Activated T-helper 1 cell treated with anti-CD3 and anti-CD28 coated beads, Interleukin-12 subunit alpha, Interleukin-12 subunit beta, Interleukin-2, Interleukin-4 antibody, amounts not matched to agents 30 ng/mL and 10 ng/mL and 1 ng/mL, durations not matched to agents 14 hours and 24 hours and 36 hours (primary cell): ENCODE results near the gene COX7C. TPM values are rescaled to one million over a fixed set of nuclear protein-coding genes. Genes with fewer than 3 reads are reported as not detected.
"Not testable (repeated sequence)": the region's sequence is repeated elsewhere in the genome, so short reads cannot be mapped to it uniquely, and the experiment has no call there.

ENCODE experiments used
- DNase-seq: peaks from one replicate; pipeline ENCODE4 v3.0.0; 2021; ENCODE audit warnings: low spot score
- H3K27ac Mint-ChIP-seq: one replicate; pipeline ENCODE4 v1.8.0; 2021; ENCODE audit warnings: mild to moderate bottlenecking, mixed read lengths
- H3K27me3 Mint-ChIP-seq: one replicate; pipeline ENCODE4 v1.8.0; 2022; ENCODE audit warnings: mild to moderate bottlenecking, moderate library complexity, mixed read lengths; ENCODE audit not compliant: insufficient read depth
- H3K36me3 Mint-ChIP-seq: one replicate; pipeline ENCODE4 v1.8.0; 2021; ENCODE audit warnings: low read depth, mixed read lengths
- H3K4me1 Mint-ChIP-seq: one replicate; pipeline ENCODE4 v1.8.0; 2021; ENCODE audit warnings: low read depth, mixed read lengths
- H3K4me3 Mint-ChIP-seq: one replicate; pipeline ENCODE4 v1.8.0; 2021; ENCODE audit warnings: mild to moderate bottlenecking, moderate library complexity, mixed read lengths
- H3K9me3 Mint-ChIP-seq: one replicate; pipeline ENCODE4 v1.8.0; 2021; ENCODE audit warnings: mixed read lengths
- intact Hi-C: fragments of 100-400 bp; cut with micrococcal nuclease; formaldehyde crosslinking; loops from one replicate; pipeline ENCODE4 v1.15.1; 2024
- total RNA-seq: library from RNA; stranded (reverse); gene quantifications from 2 replicates; pipeline ENCODE4 v1.2.3, GENCODE V29; 2022

The COX7C gene
- total RNA-seq, 1 donor from 2014 or later, result 436 TPM

GRCh38 chr5:86625148-86625547, 7.4 kb downstream of the COX7C start:
- H3K4me3 Mint-ChIP-seq, result no peak overlapping the region

DNA sequence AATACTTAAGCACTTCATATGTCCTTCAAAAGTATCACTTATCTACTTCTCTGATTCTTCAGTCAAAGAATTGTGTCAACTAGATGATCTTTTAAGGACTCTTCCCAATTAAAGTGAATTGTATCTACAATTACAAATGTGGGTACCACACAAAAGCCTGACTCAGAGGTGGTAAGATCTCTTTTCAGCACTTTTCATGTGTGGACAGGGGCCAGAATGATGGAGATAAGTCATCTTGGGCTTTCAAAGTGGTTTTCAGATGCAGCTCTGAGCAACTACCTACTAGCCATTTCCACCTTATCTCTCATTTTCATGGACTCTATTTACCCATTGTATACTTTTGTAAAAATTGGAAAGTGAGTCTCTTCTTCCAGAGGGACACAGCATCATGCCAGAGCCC, 8.4 kb downstream of the COX7C start:
- Mint-ChIP-seq H3K27me3 (peaks cover 10% of the 10 kb centered on the region), H3K4me1 (no peaks in the 10 kb centered on the region), H3K4me3 (no peak overlapping the region), H3K27ac (no peak overlapping the region), H3K36me3 (peaks cover 12% of the 10 kb centered on the region), H3K9me3 (no peaks in the 10 kb centered on the region)
- intact Hi-C loops, result no loop called here
- no peak for DNase-seq

More at GRCh38 chr5:86625148-86625547, 7.4 kb downstream of the COX7C start:
- Mint-ChIP-seq H3K27me3 (peaks cover 10% of the 10 kb centered on the region), H3K9me3 (no peaks in the 10 kb centered on the region), H3K27ac (no peak overlapping the region), H3K4me1 (peaks cover 3% of the 10 kb centered on the region), H3K36me3 (peaks cover 20% of the 10 kb centered on the region)
- intact Hi-C loops, result no loop called here
- DNase-seq, result no peak

- no peaks in the 10 kb centered on the region for H3K9me3 Mint-ChIP-seq
- no peaks in the 10 kb centered on the region for H3K36me3 Mint-ChIP-seq
- no peak overlapping the region for H3K27ac Mint-ChIP-seq
- no peak for DNase-seq
- H3K4me1 Mint-ChIP-seq, result no peaks in the 10 kb centered on the region
- intact Hi-C loops, result no loop called here
- no peak overlapping the region for H3K4me3 Mint-ChIP-seq
- H3K27me3 Mint-ChIP-seq, result peaks cover 12% of the 10 kb centered on the region
Observed at GRCh38 chr5:86631165-86631564, 13.4 kb downstream of the COX7C start.

GRCh38 chr5:86640998-86641397, 23.3 kb downstream of the COX7C start:
- intact Hi-C loops, result no loop called here
- Mint-ChIP-seq H3K36me3 (no peaks in the 10 kb centered on the region), H3K27me3 (no peaks in the 10 kb centered on the region), H3K27ac (no peak overlapping the region), H3K4me1 (no peaks in the 10 kb centered on the region), H3K4me3 (no peak overlapping the region), H3K9me3 (no peaks in the 10 kb centered on the region)
- no peak for DNase-seq

DNA sequence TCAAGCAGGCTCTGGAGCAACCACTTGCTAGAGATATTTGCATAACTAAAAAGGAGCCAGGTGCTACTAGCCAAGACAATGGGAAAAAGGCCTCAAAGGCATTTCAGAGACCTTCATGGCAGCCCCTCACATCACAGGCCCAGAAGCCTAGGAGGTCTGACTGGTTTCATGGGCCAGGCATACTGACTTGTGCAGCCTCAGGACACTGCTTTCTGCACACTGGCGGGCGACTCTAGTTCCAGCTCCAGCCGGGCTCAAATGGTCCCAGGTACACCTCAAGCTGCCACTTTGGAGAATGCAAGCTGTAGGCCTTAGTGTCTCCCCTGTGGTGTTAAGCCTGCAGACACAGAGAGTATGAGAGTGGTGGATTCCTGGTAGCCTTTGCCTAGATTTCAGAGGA, 27.1 kb downstream of the COX7C start:
- no peaks in the 10 kb centered on the region for H3K4me1 Mint-ChIP-seq
- no peak overlapping the region for H3K27ac Mint-ChIP-seq
- no peak overlapping the region for H3K4me3 Mint-ChIP-seq
- intact Hi-C loops, result no loop called here
- DNase-seq, result no peak
- H3K9me3 Mint-ChIP-seq, result no peaks in the 10 kb centered on the region
- no peaks in the 10 kb centered on the region for H3K36me3 Mint-ChIP-seq
- no peaks in the 10 kb centered on the region for H3K27me3 Mint-ChIP-seq

DNA sequence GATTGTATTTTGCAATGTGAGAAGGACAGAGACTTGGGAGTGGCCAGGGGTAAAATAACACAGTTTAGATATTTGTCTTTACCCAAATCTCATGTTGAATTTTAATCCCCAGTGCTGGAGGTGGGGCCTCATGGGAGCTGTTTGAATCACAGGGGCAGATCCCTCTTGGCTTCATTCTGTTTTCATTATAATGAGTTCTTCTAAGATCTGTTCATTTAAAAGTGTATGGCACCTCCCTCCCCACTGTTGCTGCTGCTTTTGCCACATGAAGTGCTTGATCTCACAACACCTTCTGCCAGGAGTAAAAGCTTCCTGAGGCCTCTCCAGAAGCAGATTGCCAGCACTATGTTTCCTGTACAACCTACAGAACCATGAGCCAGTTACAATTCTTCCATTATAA, 28.1 kb downstream of the COX7C start:
- Mint-ChIP-seq H3K36me3 (no peaks in the 10 kb centered on the region), H3K27me3 (no peaks in the 10 kb centered on the region), H3K4me3 (no peak overlapping the region), H3K9me3 (no peaks in the 10 kb centered on the region), H3K27ac (no peak overlapping the region), H3K4me1 (no peaks in the 10 kb centered on the region)
- intact Hi-C loops, result no loop called here
- no peak for DNase-seq

DNA sequence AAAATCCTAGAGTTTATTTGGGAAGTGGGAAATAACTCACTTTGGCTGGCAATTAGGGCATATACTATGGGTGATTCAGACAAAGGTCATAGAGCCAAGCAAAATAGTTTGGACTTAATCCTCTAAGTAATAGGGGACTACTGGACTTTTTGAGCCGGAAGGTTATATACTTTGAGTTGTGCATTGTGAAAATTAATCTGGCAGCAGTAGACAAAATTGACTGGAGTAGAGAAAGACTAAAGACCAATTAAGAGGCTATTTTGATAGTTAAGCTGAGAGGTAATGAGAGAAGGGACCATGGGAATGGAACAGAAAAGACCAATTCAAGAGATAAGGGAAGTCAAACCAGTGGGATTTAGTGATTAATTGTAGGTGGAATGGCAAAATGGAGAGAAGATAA, 28.9 kb downstream of the COX7C start:
- DNase-seq, result no peak
- Mint-ChIP-seq H3K36me3 (no peaks in the 10 kb centered on the region), H3K4me1 (no peaks in the 10 kb centered on the region), H3K27me3 (no peaks in the 10 kb centered on the region), H3K9me3 (no peaks in the 10 kb centered on the region), H3K4me3 (no peak overlapping the region), H3K27ac (no peak overlapping the region)
- intact Hi-C loops, result no loop called here

DNA sequence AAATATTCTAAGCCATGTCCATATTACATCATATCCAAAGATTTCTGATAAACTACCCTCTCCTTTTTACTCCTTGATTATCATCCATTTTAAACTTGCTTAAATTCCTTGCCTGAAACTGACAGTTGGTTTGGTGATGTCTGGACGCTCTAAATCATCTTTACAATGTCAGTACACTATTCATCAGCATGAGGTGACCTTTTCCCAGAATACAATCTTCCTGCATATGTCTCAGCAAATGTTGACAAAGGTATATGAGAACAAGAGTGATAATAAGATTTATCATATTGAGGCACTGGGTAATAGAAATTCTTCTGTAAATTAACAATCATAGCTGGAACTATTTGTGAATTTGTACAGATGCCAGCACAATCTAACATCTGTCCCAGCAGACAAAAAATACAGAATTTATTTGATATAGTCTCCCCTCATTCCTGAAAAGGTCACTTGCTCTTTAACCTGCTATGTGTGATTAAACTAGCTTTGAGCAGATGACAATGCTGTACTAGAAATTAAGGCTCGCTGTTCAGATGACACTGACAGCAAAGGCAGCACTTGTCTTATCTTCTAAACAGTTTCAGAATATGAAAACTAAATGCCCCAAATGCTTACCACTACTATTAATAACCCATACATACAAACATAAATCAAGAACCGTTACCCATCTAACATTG, 32.2 kb downstream of the COX7C start:
- H3K4me3 Mint-ChIP-seq, result no peak overlapping the region
- no peak for DNase-seq
- no peak overlapping the region for H3K27ac Mint-ChIP-seq
- no peaks in the 10 kb centered on the region for H3K27me3 Mint-ChIP-seq
- intact Hi-C loops, result no loop called here
- no peaks in the 10 kb centered on the region for H3K9me3 Mint-ChIP-seq
- no peaks in the 10 kb centered on the region for H3K4me1 Mint-ChIP-seq
- no peaks in the 10 kb centered on the region for H3K36me3 Mint-ChIP-seq

GRCh38 chr5:86660771-86661170, 43.0 kb downstream of the COX7C start:
- intact Hi-C loops, DNase-seq, H3K4me1 Mint-ChIP-seq, H3K27me3 Mint-ChIP-seq, H3K9me3 Mint-ChIP-seq, H3K27ac Mint-ChIP-seq, H3K36me3 Mint-ChIP-seq, H3K4me3 Mint-ChIP-seq: not testable (repeated sequence)

DNA sequence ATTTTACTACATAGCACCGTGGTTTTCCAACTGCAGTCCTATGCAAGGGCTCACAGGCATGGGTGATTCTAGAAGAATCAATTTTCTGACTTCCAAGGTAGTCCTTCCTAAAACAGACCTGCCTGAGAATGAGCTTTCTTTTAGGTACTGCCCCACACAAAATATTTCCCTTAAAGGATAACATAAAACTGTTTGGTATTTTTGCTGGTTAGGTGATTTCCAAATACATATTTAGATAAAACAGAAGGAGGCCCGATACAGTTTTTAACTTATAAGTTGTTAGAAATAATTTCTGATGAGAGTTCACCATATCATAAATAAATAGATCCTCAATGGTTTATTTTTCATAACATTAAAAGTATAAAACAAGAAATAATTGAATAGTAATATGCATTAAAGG, 46.4 kb downstream of the COX7C start:
- intact Hi-C loops, result no loop called here
- DNase-seq, result no peak
- H3K27ac Mint-ChIP-seq, result no peak overlapping the region
- peaks cover 2% of the 10 kb centered on the region for H3K27me3 Mint-ChIP-seq
- no peaks in the 10 kb centered on the region for H3K4me1 Mint-ChIP-seq
- no peak overlapping the region for H3K4me3 Mint-ChIP-seq
- H3K9me3 Mint-ChIP-seq, result no peaks in the 10 kb centered on the region
- no peaks in the 10 kb centered on the region for H3K36me3 Mint-ChIP-seq

DNA sequence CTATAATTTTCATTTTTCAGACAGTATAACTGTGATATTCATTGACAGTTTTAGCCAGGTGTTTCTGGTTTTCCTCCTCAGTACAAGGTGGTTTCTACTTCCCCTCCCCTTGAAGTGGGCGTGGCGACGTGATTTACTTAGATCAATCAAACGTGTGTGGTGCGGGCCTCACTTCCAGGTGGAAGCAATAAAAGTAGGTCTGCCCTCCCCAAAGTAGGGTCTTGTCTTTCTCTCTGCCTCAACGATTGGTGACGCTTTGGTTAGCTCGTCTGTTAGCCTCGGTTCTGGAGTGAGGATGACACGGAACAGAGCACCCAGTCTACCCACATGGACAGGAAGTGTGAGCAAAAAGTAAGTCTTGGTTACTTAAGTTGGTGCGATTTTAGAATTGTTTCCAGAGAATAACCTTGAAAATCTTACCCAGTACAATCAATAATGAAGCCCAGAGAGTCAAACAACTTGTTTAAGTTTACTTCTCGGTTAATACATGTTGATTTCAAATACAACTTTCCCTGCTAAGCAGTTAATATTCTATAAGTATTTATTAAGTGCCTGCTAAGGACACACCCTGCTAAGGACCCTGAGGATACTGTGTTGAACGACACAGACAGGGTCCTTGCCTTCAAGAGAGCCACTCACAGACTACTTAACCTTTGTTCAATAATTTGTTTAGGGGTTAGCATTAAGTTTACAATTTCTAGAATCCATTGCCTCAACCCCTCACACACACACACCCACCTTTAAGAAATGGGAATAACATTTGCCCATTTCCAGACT, 48.4 kb downstream of the COX7C start:
- no peak for DNase-seq
- Mint-ChIP-seq H3K4me3 (no peak overlapping the region), H3K9me3 (no peaks in the 10 kb centered on the region), H3K4me1 (no peaks in the 10 kb centered on the region), H3K27me3 (peaks cover 5% of the 10 kb centered on the region), H3K27ac (no peak overlapping the region), H3K36me3 (no peaks in the 10 kb centered on the region)
- intact Hi-C loops, result no loop called here

DNA sequence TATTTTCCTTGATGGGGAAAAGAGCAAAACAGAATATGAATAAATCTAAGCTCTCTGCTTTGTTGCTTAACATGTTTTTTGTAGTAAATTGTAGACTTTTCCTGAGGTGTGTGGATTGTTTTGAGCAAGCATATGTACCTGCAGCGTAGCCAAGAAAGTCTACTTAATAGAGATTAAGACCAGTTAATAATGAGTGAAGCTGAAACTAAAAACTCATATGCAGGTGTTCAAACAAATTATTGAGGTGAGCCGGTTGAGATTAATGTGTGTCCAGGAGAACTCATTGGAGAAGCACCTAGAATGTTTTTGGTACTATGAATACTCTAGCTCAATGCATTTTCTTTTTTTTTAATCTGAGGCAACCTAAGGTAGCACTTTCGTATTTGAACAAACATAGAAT, 49.2 kb downstream of the COX7C start:
- Mint-ChIP-seq H3K9me3 (no peaks in the 10 kb centered on the region), H3K36me3 (no peaks in the 10 kb centered on the region), H3K27me3 (peaks cover 5% of the 10 kb centered on the region), H3K4me1 (no peaks in the 10 kb centered on the region), H3K27ac (no peak overlapping the region), H3K4me3 (no peak overlapping the region)
- DNase-seq, result no peak
- intact Hi-C loops, result no loop called here
